ENCODE measurements around the gene RFC3.

The RFC3 gene

GRCh38 chr13:33775339-33776108, 42.4 kb upstream of the RFC3 start:
- no peak for TF ChIP-seq EGR1 (IDR thresholded peaks at IDR 0.05)
- no peak for TF ChIP-seq ZBTB7A (IDR thresholded peaks at IDR 0.05; ENCODE audit: low read depth)
- TF ChIP-seq CEBPB (IDR thresholded peaks at IDR 0.05) = no peak
- no peak for TF ChIP-seq MAX (IDR thresholded peaks at IDR 0.05)
- TF ChIP-seq FOXM1 (IDR thresholded peaks at IDR 0.05; ENCODE audit: borderline replicate concordance, low read depth) = no peak
- no peak for TF ChIP-seq YY1 (IDR thresholded peaks at IDR 0.05; ENCODE audit: low read depth)
- TF ChIP-seq TEAD4 (IDR thresholded peaks at IDR 0.05) = no peak
- TF ChIP-seq REST (IDR thresholded peaks at IDR 0.05; ENCODE audit: low read depth) = no peak
- TF ChIP-seq USF1 (IDR thresholded peaks at IDR 0.05) = no peak
- TF ChIP-seq NFIC (IDR thresholded peaks at IDR 0.05) = no peak
- TF ChIP-seq TAF1 (IDR thresholded peaks at IDR 0.05; ENCODE audit: low read depth) = no peak
- no peak for TF ChIP-seq CREB1 (IDR thresholded peaks at IDR 0.05; ENCODE audit: low read depth)
- TF ChIP-seq EP300 (IDR thresholded peaks at IDR 0.05; ENCODE audit: borderline replicate concordance) = no peak
- no peak for TF ChIP-seq TCF12 (IDR thresholded peaks at IDR 0.05; ENCODE audit: low read depth)
- no peak for TF ChIP-seq RAD21 (IDR thresholded peaks at IDR 0.05; ENCODE audit: low read depth)

- TF ChIP-seq CEBPB (IDR thresholded peaks at IDR 0.05) (no peak), EGR1 (IDR thresholded peaks at IDR 0.05) (no peak), USF1 (IDR thresholded peaks at IDR 0.05) (no peak), TCF12 (IDR thresholded peaks at IDR 0.05; ENCODE audit: low read depth) (no peak), NFIC (IDR thresholded peaks at IDR 0.05) (no peak)
These were observed 41.6 kb upstream of the RFC3 start for GRCh38 chr13:33776239-33776881.

- no peak for TF ChIP-seq YY1 (IDR thresholded peaks at IDR 0.05; ENCODE audit: low read depth)
- no peak for TF ChIP-seq USF1 (IDR thresholded peaks at IDR 0.05)
- TF ChIP-seq ZBTB7A (IDR thresholded peaks at IDR 0.05; ENCODE audit: low read depth) = no peak
- TF ChIP-seq TEAD4 (IDR thresholded peaks at IDR 0.05) = no peak
- no peak for TF ChIP-seq REST (IDR thresholded peaks at IDR 0.05; ENCODE audit: low read depth)
- no peak for TF ChIP-seq RAD21 (IDR thresholded peaks at IDR 0.05; ENCODE audit: low read depth)
- TF ChIP-seq CREB1 (IDR thresholded peaks at IDR 0.05; ENCODE audit: low read depth) = no peak
- TF ChIP-seq MAX (IDR thresholded peaks at IDR 0.05) = no peak
These were observed 35.3 kb upstream of the RFC3 start for GRCh38 chr13:33782631-33783030.

- no peak for TF ChIP-seq ZBTB7A (IDR thresholded peaks at IDR 0.05; ENCODE audit: low read depth)
- no peak for TF ChIP-seq USF1 (IDR thresholded peaks at IDR 0.05)
- TF ChIP-seq RAD21 (IDR thresholded peaks at IDR 0.05; ENCODE audit: low read depth) = no peak
- no peak for TF ChIP-seq EP300 (IDR thresholded peaks at IDR 0.05; ENCODE audit: borderline replicate concordance)
These were observed 33.2 kb upstream of the RFC3 start for GRCh38 chr13:33784738-33785137.

GRCh38 chr13:33785384-33785783, 32.6 kb upstream of the RFC3 start:
- TF ChIP-seq FOXM1 (IDR thresholded peaks at IDR 0.05; ENCODE audit: borderline replicate concordance, low read depth) (no peak), TEAD4 (IDR thresholded peaks at IDR 0.05) (no peak), CEBPB (IDR thresholded peaks at IDR 0.05) (no peak), EGR1 (IDR thresholded peaks at IDR 0.05) (no peak), USF1 (IDR thresholded peaks at IDR 0.05) (no peak), REST (IDR thresholded peaks at IDR 0.05; ENCODE audit: low read depth) (no peak), CREB1 (IDR thresholded peaks at IDR 0.05; ENCODE audit: low read depth) (no peak), ZBTB7A (IDR thresholded peaks at IDR 0.05; ENCODE audit: low read depth) (no peak), NFIC (IDR thresholded peaks at IDR 0.05) (no peak), EP300 (IDR thresholded peaks at IDR 0.05; ENCODE audit: borderline replicate concordance) (no peak), MAX (IDR thresholded peaks at IDR 0.05) (no peak), TAF1 (IDR thresholded peaks at IDR 0.05; ENCODE audit: low read depth) (no peak), TCF12 (IDR thresholded peaks at IDR 0.05; ENCODE audit: low read depth) (no peak), RAD21 (IDR thresholded peaks at IDR 0.05; ENCODE audit: low read depth) (no peak), YY1 (IDR thresholded peaks at IDR 0.05; ENCODE audit: low read depth) (no peak)

Data from Ishikawa (cell line).